Gastrocnemius medialis (tissue), 4 donors: ENCODE data around the gene FBLN1. TPM values are rescaled to one million over a fixed set of nuclear protein-coding genes. Genes with fewer than 3 reads are reported as not detected.
"Not testable (repeated sequence)": the region's sequence is repeated elsewhere in the genome, so short reads cannot be mapped to it uniquely, and the experiment has no call there.

Experiments used
- ATAC-seq, 2 donors: fragments of 150-250 bp; one replicate each; pipeline ENCODE4 v1.9.1; 2016
- DNase-seq, 2 donors: peaks; one replicate each; pipeline ENCODE4 v3.0.0-alpha.2; 2019
- H3K27ac ChIP-seq, 4 donors: fragments of 200-600 bp; sonication (generic); 1 replicate in 1 of 4; 2 replicates in 3 of 4; pipeline ENCODE4 v1.5.1; 2016 to 2018; ENCODE audit warnings: mild to moderate bottlenecking in 2 of 4, moderate library complexity in 1 of 4
- H3K27me3 ChIP-seq, 3 donors: fragments of 200-600 bp; sonication (generic) in 2 of 3; 1 replicate in 1 of 3; 2 replicates in 2 of 3; pipeline versions ENCODE4 v1.5.1 to v1.6.0; 2016 to 2019; ENCODE audit warnings: mild to moderate bottlenecking in 1 of 3, moderate library complexity in 1 of 3
- H3K36me3 ChIP-seq, 2 donors: fragments of 200-600 bp; sonication (generic) in 1 of 2; one replicate each; pipeline ENCODE4 v1.5.1; 2017 to 2018
- H3K4me1 ChIP-seq, 2 donors: fragments of 200-600 bp; sonication (generic) in 1 of 2; one replicate each; pipeline ENCODE4 v1.5.1; 2016 to 2017; ENCODE audit warnings: mild to moderate bottlenecking in 2 of 2
- H3K4me3 ChIP-seq, 4 donors: fragments of 200-600 bp; sonication (generic) in 3 of 4; 1 replicate in 1 of 4; 2 replicates in 3 of 4; pipeline ENCODE4 v1.5.1; 2016 to 2019; ENCODE audit warnings: mild to moderate bottlenecking in 2 of 4
- H3K9me3 ChIP-seq, 3 donors: fragments of 200-600 bp; sonication (generic) in 2 of 3; 1 replicate in 1 of 3; 2 replicates in 2 of 3; pipeline ENCODE4 v1.5.1; 2016 to 2019
- POLR2A ChIP-seq, 2 donors: fragments of 450-650 bp; IDR thresholded peaks; one replicate each; pipeline ENCODE4 v1.6.1; 2017; ENCODE audit warnings: antibody characterized with exemption in 2 of 2, mild to moderate bottlenecking in 2 of 2, moderate library complexity in 2 of 2
- in situ Hi-C, 4 donors: fragments of 200-750 bp; cut with MboI; loops; one replicate each; pipeline versions ENCODE4 v1.15.0 to v1.8.0; 2017; ENCODE audit warnings: low sequenced_read_pairs in 4 of 4
- intact Hi-C: fragments of 100-400 bp; cut with DNase I; formaldehyde crosslinking; loops from one replicate; pipeline ENCODE4 v1.15.1; 2023; ENCODE audit warnings: low total_unique reads
- total RNA-seq, 4 donors: library from RNA; depleted of rRNA; stranded (reverse); fragments of >200 nt; gene quantifications; one replicate each; pipeline versions ENCODE4 v1.1.0 to v1.2.3, GENCODE V29; 2016
- TF ChIP-seq, protein P1 (sequence below), 5 experiments: fragments of 450-650 bp in 3 of 5; fragments of 200-600 bp in 2 of 5; sonication (generic) in 2 of 5; IDR thresholded peaks in 4 of 5; conservative IDR thresholded peaks in 1 of 5; 1 replicate in 4 of 5; 2 replicates in 1 of 5; pipeline ENCODE4 v1.5.1; 2016 to 2019; ENCODE audit warnings: antibody characterized with exemption in 5 of 5, mild to moderate bottlenecking in 3 of 5, moderate library complexity in 3 of 5

The FBLN1 gene
- total RNA-seq, 4 donors from 2014 or later, result 12.5 to 37.1 (median 19.2) TPM

DNA sequence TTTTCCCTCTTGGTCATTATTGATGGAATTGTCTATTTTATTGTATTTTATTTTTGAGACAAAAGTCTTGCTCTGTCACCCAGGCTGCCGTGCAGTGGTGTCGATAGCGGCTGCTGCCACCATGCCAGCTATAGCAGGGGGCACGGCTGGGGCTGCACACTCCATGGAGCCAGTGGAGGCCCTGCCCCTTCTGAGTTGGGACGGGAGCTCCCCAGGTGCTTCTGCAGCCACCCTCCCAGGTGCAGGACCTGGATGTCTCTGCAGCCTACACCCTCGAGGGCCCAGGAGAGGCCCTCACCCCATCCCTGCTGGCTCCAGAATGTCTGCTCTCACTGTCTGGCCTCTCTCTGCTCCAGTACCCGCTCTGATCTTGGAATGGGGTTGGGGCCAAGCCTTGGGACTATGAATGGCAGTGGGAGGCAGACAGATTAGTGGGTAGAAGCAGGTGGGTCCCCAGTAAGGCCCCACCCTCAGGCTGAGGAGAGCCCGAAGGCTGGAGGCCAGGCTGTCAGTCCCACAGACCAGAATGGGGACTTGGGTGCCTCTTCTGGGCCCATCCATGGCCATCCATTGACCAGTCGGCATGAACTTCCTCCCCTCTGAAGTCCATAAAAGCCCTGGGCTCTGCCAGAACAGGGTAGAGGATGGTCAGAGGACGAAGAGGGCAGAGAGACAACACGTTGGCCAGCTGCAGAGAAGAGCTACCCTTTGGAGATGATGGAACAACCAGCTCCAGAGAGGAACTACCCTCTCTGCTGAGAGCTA, 119.3 kb downstream of the FBLN1 start:
- in situ Hi-C loops, result no loop called here
- no peak for TF ChIP-seq POLR2A (IDR thresholded peaks at IDR 0.05)
- TF ChIP-seq, protein P1, sequence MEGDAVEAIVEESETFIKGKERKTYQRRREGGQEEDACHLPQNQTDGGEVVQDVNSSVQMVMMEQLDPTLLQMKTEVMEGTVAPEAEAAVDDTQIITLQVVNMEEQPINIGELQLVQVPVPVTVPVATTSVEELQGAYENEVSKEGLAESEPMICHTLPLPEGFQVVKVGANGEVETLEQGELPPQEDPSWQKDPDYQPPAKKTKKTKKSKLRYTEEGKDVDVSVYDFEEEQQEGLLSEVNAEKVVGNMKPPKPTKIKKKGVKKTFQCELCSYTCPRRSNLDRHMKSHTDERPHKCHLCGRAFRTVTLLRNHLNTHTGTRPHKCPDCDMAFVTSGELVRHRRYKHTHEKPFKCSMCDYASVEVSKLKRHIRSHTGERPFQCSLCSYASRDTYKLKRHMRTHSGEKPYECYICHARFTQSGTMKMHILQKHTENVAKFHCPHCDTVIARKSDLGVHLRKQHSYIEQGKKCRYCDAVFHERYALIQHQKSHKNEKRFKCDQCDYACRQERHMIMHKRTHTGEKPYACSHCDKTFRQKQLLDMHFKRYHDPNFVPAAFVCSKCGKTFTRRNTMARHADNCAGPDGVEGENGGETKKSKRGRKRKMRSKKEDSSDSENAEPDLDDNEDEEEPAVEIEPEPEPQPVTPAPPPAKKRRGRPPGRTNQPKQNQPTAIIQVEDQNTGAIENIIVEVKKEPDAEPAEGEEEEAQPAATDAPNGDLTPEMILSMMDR (IDR thresholded peaks at IDR 0.05 in 4 of 5, conservative IDR thresholded peaks at IDR 0.05 in 1 of 5), result no peak
- no peaks in the 10 kb centered on the region for H3K36me3 ChIP-seq
- DNase-seq (no peak), ATAC-seq (no peak)
- no peaks in the 10 kb centered on the region for H3K9me3 ChIP-seq
- H3K27me3 ChIP-seq, result peaks cover 0 to 3% (median 2%) of the 10 kb centered on the region in 3 donors
- H3K4me3 ChIP-seq, result no peak overlapping the region
- no peaks in the 10 kb centered on the region for H3K4me1 ChIP-seq
- H3K27ac ChIP-seq, result no peak overlapping the region
- intact Hi-C loops, result no loop called here

DNA sequence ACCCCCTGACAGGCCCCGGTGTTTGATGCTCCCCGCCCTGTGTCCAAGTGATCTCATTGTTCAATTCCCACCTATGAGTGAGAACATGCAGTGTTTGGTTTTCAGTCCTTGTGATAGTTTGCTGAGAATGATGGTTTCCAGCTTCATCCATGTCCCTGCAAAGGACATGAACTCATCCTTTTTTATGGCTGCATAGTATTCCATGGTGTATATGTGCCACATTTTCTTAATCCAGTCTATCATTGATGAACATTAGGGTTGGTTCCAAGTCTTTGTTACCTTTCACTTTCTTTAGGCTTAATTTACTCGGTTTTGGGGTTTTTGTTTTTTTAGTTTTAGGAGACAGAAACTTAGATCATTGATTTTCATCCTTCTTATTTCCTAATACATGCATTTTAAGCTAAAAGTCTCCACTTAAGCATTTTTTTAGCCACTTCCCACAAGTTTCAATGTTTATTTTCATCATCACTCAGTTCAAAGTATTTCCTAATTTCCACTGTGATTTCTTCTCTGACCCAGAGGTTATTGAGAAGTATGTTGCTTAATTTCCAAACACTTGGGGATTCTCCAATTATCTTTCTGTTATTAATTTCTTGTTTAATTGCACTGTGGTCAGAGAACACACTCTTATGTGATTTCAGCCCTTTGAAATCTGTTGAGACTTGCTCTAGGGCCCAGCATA, 120.9 kb downstream of the FBLN1 start:
- intact Hi-C loops, H3K4me1 ChIP-seq, DNase-seq, H3K36me3 ChIP-seq, ATAC-seq, in situ Hi-C loops, H3K27ac ChIP-seq, H3K4me3 ChIP-seq, H3K9me3 ChIP-seq: not testable (repeated sequence)
- peaks cover 0 to 10% (median 10%) of the 10 kb centered on the region in 3 donors for H3K27me3 ChIP-seq

DNA sequence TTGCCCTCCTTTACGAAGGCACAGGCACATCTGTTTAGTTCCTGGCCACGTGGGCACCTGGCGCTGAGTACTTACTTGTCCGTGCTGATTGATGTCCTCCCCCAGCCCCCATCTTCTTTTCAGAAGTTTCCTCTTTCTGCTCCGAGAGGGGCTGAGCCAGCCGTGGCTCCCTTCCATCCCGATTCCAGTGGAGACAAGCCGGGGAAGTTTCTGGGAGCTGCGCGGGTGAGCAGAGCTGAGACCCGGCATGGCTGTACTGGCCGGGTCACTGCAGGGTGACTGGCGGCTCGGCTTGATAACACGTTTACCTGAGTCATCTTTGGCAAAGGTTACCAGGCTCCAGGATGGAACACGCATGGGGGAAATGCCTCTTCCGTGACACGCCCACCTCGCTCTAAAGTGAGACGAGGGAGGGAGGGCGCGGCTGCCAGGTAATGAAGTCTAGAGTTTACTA, 123.5 kb downstream of the FBLN1 start:
- H3K4me3 ChIP-seq, result no peak overlapping the region
- H3K27me3 ChIP-seq, result peaks cover 9 to 23% (median 10%) of the 10 kb centered on the region in 3 donors
- in situ Hi-C loops (loop anchor here in 1 of 4 donors (25.0 kb wide), 1 partner anchor 236 kb away; no protein-coding TSS in a partner anchor), intact Hi-C loops (no loop called here)
- TF ChIP-seq POLR2A (IDR thresholded peaks at IDR 0.05), result no peak
- TF ChIP-seq, protein P1 (IDR thresholded peaks at IDR 0.05 in 4 of 5, conservative IDR thresholded peaks at IDR 0.05 in 1 of 5), result no peak
- no peaks in the 10 kb centered on the region for H3K9me3 ChIP-seq
- DNase-seq (no peak), ATAC-seq (no peak)
- no peak overlapping the region for H3K27ac ChIP-seq
- H3K4me1 ChIP-seq, result no peaks in the 10 kb centered on the region
- H3K36me3 ChIP-seq, result no peaks in the 10 kb centered on the region

DNA sequence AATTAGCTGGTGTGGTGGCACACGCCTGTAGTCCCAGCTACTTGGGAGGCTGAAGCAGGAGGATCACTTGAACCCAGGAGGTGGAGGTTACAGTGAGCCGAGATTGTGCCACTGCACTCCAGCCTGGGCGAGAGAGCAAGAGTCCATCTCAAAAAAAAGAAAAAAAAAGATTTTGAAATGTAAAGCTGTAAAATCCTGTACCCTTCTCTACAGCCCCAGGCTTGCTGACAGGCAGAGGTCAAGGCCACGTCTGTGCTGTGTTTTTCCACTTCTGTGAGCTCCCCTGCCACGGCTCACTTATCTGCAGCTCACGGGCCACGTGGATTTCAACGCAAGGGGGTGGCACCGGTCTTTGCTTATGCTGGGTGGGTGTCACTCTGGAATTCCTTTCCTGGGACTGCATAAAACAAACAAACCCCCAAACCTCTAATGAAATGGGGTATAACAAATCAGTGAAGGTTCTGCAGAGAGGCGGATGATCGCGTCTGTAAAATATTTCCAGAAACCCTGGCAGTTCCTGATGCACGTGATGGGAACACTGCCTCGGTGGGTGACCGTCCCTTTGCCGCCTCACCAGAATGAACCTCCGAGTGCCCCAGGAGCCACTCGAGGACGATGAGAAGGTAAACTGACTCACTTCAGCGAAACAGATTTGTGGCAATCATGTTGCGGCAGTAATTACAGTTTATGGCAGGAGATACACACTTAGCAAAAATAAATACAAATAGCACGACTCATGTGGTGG, 125.0 kb downstream of the FBLN1 start:
- H3K27me3 ChIP-seq, result peaks cover 10 to 23% (median 14%) of the 10 kb centered on the region in 3 donors
- intact Hi-C loops, result no loop called here
- in situ Hi-C loops, result loop anchor here in 1 of 4 donors (25.0 kb wide), 1 partner anchor 235 kb away; no protein-coding TSS in a partner anchor

More for the DNA sequence above, 125.0 kb downstream of the FBLN1 start:
- ATAC-seq (no peak), DNase-seq (no peak)
- Histone ChIP-seq H3K4me3 (no peak overlapping the region), H3K36me3 (no peaks in the 10 kb centered on the region), H3K9me3 (no peaks in the 10 kb centered on the region), H3K4me1 (no peaks in the 10 kb centered on the region), H3K27ac (no peak overlapping the region)
- TF ChIP-seq POLR2A (IDR thresholded peaks at IDR 0.05), result no peak
- TF ChIP-seq, protein P1 (IDR thresholded peaks at IDR 0.05 in 4 of 5, conservative IDR thresholded peaks at IDR 0.05 in 1 of 5), result no peak
